Panc1 (cell line): ENCODE data around the gene PLXNC1. TPM values are rescaled to one million over a fixed set of nuclear protein-coding genes. Genes with fewer than 3 reads are reported as not detected.

ENCODE experiments used
- ATAC-seq: fragments of 200-7000 bp; cut with Tn5 transposase; 2 replicates; pipeline ENCODE4 v1.9.1; 2020; ENCODE audit warnings: mild to moderate bottlenecking, moderate library complexity
- BruUV-seq: library from RNA; stranded (reverse); fragments of 400-500 nt; replicated peaks from 2 replicates; lab custom pipeline; 2021; lab: Mats Ljungman, UMichigan
- CTCF ChIA-PET: fragments of 300-600 bp; sonication (Branson Sonifier 250); formaldehyde crosslinking; loops from one replicate; lab custom pipeline; 2022; ENCODE audit warnings: antibody characterized with exemption; lab: Charles Lee
- POLR2A ChIA-PET: fragments of 300-600 bp; sonication (Branson Sonifier 250); formaldehyde crosslinking; loops from one replicate; lab custom pipeline; 2022; ENCODE audit warnings: antibody characterized with exemption; lab: Charles Lee
- DNase-seq: peaks from one replicate; pipeline ENCODE4 v3.0.0-alpha.2; 2010; ENCODE audit warnings: low read depth, low spot score
- H3K27ac ChIP-seq: 2 replicates; pipeline ENCODE4 v1.5.1; 2011; ENCODE audit warnings: mild to moderate bottlenecking, low read length, inconsistent platforms
- H3K27me3 ChIP-seq: fragments of 200-500 bp; sonication (Bioruptor generic); 2 replicates; pipeline ENCODE4 v1.6.0; 2014; ENCODE audit warnings: low read length, inconsistent platforms; ENCODE audit not compliant: control insufficient read depth, insufficient read depth
- H3K36me3 ChIP-seq: fragments of 200-500 bp; sonication (Bioruptor generic); 2 replicates; pipeline ENCODE4 v1.5.1; 2014; ENCODE audit warnings: inconsistent platforms, mild to moderate bottlenecking, low read length, moderate library complexity; ENCODE audit not compliant: control insufficient read depth, insufficient read depth
- H3K4me1 ChIP-seq: 2 replicates; pipeline ENCODE4 v1.5.1; 2011; ENCODE audit warnings: inconsistent platforms, mild to moderate bottlenecking, low read length, moderate library complexity; ENCODE audit not compliant: control insufficient read depth, insufficient read depth
- H3K4me3 ChIP-seq, 2 experiments: 2 replicates each; pipeline ENCODE4 v1.5.1; 2011 to 2012; ENCODE audit warnings: low read depth in 2 of 2, low read length in 2 of 2, mild to moderate bottlenecking in 2 of 2, inconsistent platforms in 1 of 2, moderate library complexity in 1 of 2
- H3K9me3 ChIP-seq: fragments of 200-500 bp; sonication (Bioruptor generic); 2 replicates; pipeline ENCODE4 v1.5.1; 2014; ENCODE audit warnings: low read depth, mild to moderate bottlenecking, inconsistent platforms, low read length, moderate library complexity; ENCODE audit not compliant: control insufficient read depth, insufficient read depth
- CTCF ChIP-seq: fragments of 450-650 bp; IDR thresholded peaks from 2 replicates; pipeline ENCODE4 v1.5.1; 2017; ENCODE audit warnings: mild to moderate bottlenecking
- POLR2AphosphoS5 ChIP-seq: IDR thresholded peaks from 2 replicates; pipeline ENCODE4 v1.6.1; 2012; ENCODE audit warnings: mild to moderate bottlenecking, low read depth, low read length, moderate library complexity
- REST ChIP-seq, 2 experiments: IDR thresholded peaks; 2 replicates each; pipeline ENCODE4 v1.6.1; 2011 to 2012; ENCODE audit warnings: low read depth in 2 of 2, control low read depth in 1 of 2, low read length in 1 of 2, mild to moderate bottlenecking in 1 of 2, moderate library complexity in 1 of 2; ENCODE audit not compliant: insufficient read depth in 1 of 2
- SIN3A ChIP-seq: IDR thresholded peaks from 2 replicates; pipeline ENCODE4 v1.6.1; 2012; ENCODE audit warnings: low read depth, mild to moderate bottlenecking, low read length, moderate library complexity, borderline replicate concordance; ENCODE audit not compliant: insufficient read depth
- TCF7L2 ChIP-seq: IDR thresholded peaks from 2 replicates; pipeline ENCODE4 v1.6.1; 2011; ENCODE audit warnings: mild to moderate bottlenecking, low read depth, low read length, inconsistent platforms
- in situ Hi-C: cut with HindIII; loops from 2 replicates; pipeline ENCODE4 v1.10.0; 2016; ENCODE audit warnings: low sequenced_read_pairs, low pct_unique_long_range_greater_than_20kb
- intact Hi-C: fragments of 100-400 bp; cut with micrococcal nuclease; formaldehyde crosslinking; loops from one replicate; pipeline ENCODE4 v1.10.0; 2022; ENCODE audit not compliant: unreplicated experiment
- total RNA-seq: library from RNA; stranded (reverse); gene quantifications from one replicate; pipeline ENCODE4 v1.2.1, GENCODE V29; 2021; ENCODE audit not compliant: unreplicated experiment

The PLXNC1 gene
- total RNA-seq, 1 experiment from 2014 or later: 0.57 TPM

- intact Hi-C loops: no loop called here
- ChIA-PET CTCF (interaction anchor here (0.7 kb wide), 1 partner anchor 19 kb away, joined by 3 read pairs; no protein-coding TSS in a partner anchor), POLR2A (interaction anchor here (0.5 kb wide), 1 partner anchor 87 kb away, joined by 4 read pairs; no protein-coding TSS in a partner anchor)
- in situ Hi-C loops: no loop called here
- H3K27me3 ChIP-seq: peaks cover 32% of the 10 kb centered on the region
- H3K9me3 ChIP-seq: no peaks in the 10 kb centered on the region
- TF ChIP-seq POLR2AphosphoS5 (no peak), SIN3A (no peak), CTCF (no peak), REST (IDR thresholded peaks at IDR 0.05; ENCODE audit: insufficient read depth in 1 of 2, low read depth in 2 of 2, low read length in 1 of 2) (no peak), TCF7L2 (no peak)
- DNase-seq: no peak
- H3K36me3 ChIP-seq: no peaks in the 10 kb centered on the region; the same call in 1 of the 2 replicates
- no peaks in the 10 kb centered on the region for H3K4me1 ChIP-seq
- H3K27ac ChIP-seq: no peak overlapping the region
- no TSS peak for BruUV-seq
- no peak for ATAC-seq
- H3K4me3 ChIP-seq: no peak overlapping the region
Measured at GRCh38 chr12:94151582-94151981, 3.2 kb downstream of the PLXNC1 start.

GRCh38 chr12:94152292-94153078 lies 4.1 kb downstream of the PLXNC1 start:
- intact Hi-C loops (no loop called here), in situ Hi-C loops (no loop called here)
- POLR2A ChIA-PET: no interaction called here

More at GRCh38 chr12:94152292-94153078, 4.1 kb downstream of the PLXNC1 start:
- Histone ChIP-seq H3K27me3 (peaks cover 32% of the 10 kb centered on the region), H3K4me1 (no peaks in the 10 kb centered on the region), H3K4me3 (no peak overlapping the region), H3K36me3 (no peaks in the 10 kb centered on the region; the same call in 1 of the 2 replicates), H3K27ac (no peak overlapping the region), H3K9me3 (no peaks in the 10 kb centered on the region)
- CTCF ChIA-PET: interaction anchor here (0.7 kb wide), 1 partner anchor 20 kb away, joined by 3 read pairs; no protein-coding TSS in a partner anchor
- no peak for TF ChIP-seq CTCF
- TF ChIP-seq POLR2AphosphoS5: no peak
- TF ChIP-seq REST (IDR thresholded peaks at IDR 0.05; ENCODE audit: insufficient read depth in 1 of 2, low read depth in 2 of 2, low read length in 1 of 2): no peak
- TF ChIP-seq TCF7L2: no peak
- no peak for TF ChIP-seq SIN3A
- BruUV-seq: no TSS peak
- ATAC-seq (no peak), DNase-seq (no peak)
